Fibroblast of the conjunctiva (primary cell): ENCODE data around the gene OR5AR1.
"Not testable (repeated sequence)": the region's sequence is repeated elsewhere in the genome, so short reads cannot be mapped to it uniquely, and the experiment has no call there.

ENCODE experiments used
- DNase-seq: peaks from one replicate; pipeline ENCODE4 v3.0.0-alpha.2; 2010; ENCODE audit warnings: low read depth

The OR5AR1 gene

GRCh38 chr11:56663386-56663785, at the start of gene OR5AR1:
Gene OR5AR1, plus strand, starts transcription at chr11:56663686. Its CDS starts 0 bp downstream, at chr11:56663686.
- no peak for DNase-seq

- no peak for DNase-seq
These were observed 38.8 kb upstream of the OR5AR1 start for GRCh38 chr11:56624661-56625110.

- no peak for DNase-seq
These were observed 37.5 kb upstream of the OR5AR1 start for GRCh38 chr11:56625946-56626345.

GRCh38 chr11:56632329-56632728, 31.2 kb upstream of the OR5AR1 start:
- DNase-seq: no peak

- DNase-seq: no peak
These were observed 26.6 kb upstream of the OR5AR1 start for GRCh38 chr11:56636861-56637260.

GRCh38 chr11:56637500-56637899, 26.0 kb upstream of the OR5AR1 start:
- no peak for DNase-seq

- no peak for DNase-seq
These were observed 21.1 kb upstream of the OR5AR1 start, which contains the start of gene OR5AP2 for GRCh38 chr11:56642339-56642738. Gene OR5AP2, minus strand, starts transcription at chr11:56642439. Its CDS starts 0 bp downstream, at chr11:56642439.

- DNase-seq: no peak
These were observed 3.7 kb upstream of the OR5AR1 start for GRCh38 chr11:56659755-56660154.

GRCh38 chr11:56670984-56671383, 7.5 kb downstream of the OR5AR1 start:
- no peak for DNase-seq

GRCh38 chr11:56688554-56689100, 25.1 kb downstream of the OR5AR1 start:
- DNase-seq: no peak

- DNase-seq: not testable (repeated sequence)
These were observed 27.7 kb downstream of the OR5AR1 start for GRCh38 chr11:56691179-56691578.

GRCh38 chr11:56693428-56693827, 29.9 kb downstream of the OR5AR1 start:
- no peak for DNase-seq

GRCh38 chr11:56698795-56699194, 35.3 kb downstream of the OR5AR1 start, which contains the start of gene OR9G1:
Gene OR9G1, plus strand, starts transcription at chr11:56699095. Its CDS starts 1,293 bp downstream, at chr11:56700388.
- DNase-seq: no peak

GRCh38 chr11:56700242-56700913, 36.9 kb downstream of the OR5AR1 start:
- no peak for DNase-seq

- DNase-seq: no peak
These were observed 37.5 kb downstream of the OR5AR1 start for GRCh38 chr11:56700914-56701485.

GRCh38 chr11:56705784-56706396, 42.4 kb downstream of the OR5AR1 start:
- no peak for DNase-seq

GRCh38 chr11:56706486-56706885, 43.0 kb downstream of the OR5AR1 start:
- no peak for DNase-seq

GRCh38 chr11:56714206-56714605, 50.7 kb downstream of the OR5AR1 start:
- DNase-seq: no peak
